HPDE6-E6E7 (cell line): ENCODE results near the gene DCDC1.
A peak's percentile ranks its signal among the peaks of the same experiment; 100 is the strongest.

Source experiments
- DNase-seq: peaks from one replicate; pipeline ENCODE4 v3.0.0; 2011; ENCODE audit warnings: missing footprints; ENCODE audit errors: extremely low spot score

The DCDC1 gene, protein sequence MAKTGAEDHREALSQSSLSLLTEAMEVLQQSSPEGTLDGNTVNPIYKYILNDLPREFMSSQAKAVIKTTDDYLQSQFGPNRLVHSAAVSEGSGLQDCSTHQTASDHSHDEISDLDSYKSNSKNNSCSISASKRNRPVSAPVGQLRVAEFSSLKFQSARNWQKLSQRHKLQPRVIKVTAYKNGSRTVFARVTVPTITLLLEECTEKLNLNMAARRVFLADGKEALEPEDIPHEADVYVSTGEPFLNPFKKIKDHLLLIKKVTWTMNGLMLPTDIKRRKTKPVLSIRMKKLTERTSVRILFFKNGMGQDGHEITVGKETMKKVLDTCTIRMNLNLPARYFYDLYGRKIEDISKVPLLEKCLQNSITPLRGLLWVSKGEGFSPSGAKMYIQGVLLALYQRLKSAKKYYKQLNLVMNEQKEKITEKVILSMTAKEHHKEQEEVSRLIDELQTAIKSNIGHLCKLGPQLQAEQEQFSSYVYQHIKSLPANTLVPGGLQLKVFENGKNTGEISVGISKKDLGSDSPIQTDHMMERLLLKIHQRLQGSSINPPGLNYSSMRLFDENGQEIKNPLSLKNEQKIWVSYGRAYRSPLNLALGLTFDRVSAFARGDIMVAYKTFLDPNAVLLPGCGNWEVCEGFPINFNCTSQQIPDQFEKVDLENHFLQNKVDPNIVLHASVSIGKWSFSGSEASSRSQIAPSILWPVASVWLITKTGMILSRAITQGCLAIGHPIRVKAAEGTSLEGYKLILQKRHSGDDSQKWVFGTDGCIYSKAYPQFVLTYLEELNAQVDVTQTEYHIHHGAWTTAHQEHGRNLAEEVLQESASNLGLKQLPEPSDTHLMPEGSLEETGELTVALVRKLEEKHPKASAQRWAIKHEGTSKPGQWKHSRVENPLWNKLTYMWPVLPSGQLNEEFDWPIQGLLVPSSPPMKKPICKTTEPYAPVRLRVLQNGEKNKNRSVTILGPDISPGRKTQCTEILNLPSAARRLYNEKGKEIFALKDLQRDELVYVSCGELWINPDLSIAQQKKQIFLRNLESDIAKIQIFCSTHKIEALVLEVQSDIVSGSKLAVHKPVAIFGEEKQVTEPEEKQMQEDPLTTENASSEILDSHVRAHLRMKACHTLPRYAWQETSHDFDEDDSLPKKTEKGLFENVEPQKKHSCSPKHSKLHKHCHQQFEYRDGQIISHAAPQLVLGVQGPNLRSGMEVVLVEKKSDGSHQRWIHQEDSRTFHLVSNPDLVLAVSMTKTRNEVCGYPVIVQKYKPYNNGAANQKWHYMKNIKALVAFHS (N-terminal part only)

DNA sequence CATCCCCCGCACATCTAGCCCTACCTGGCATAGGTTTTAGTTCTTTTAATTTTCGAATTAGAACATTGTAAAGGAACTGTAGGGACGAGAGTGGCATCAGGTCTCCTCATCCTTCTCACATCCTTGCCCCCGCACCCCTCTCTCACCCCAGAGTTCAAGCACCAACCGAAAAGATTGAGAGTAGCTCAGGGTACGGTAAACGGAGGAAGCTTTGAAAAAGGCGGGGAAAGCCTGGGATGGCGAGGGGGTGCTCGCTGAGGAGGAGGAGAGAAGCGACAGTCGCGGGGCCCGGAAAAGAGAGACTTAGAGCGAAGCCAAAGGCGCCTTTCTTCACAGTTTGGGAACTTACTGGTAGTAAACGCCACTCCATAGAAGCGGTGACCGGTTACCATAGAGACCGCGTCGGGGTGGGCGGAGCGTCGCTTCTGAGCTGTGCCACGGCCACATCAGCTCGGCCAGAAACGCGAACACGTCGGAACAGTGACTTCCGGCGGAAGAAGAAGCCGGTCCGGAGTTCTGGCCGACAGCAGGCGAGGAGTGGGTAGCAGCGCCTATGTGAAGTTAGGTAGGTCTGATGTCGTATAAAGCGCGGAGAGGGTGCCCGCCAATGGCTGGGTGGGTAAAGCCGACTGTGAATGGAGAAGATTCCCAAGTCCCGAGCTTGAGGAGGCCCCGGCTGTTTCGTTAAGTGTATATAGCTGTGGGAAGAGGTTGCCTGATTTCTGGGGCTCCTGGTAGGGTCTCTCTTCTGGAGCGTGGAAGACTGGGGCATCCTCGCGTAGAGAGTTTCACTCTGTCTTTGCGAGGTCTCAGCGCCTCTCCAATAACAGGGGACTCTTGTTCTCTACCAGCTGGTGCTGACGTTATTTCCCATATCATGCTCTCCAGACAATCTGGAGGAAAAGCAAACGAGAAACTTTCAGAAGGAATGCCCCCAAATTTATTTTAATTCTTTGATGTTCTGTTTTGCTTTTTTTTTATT is at the start of gene DCDC1, which contains the start of gene DNAJC24:
TSS of gene DCDC1 (minus strand) at position 392 of the 982 bp plus-strand sequence. CDS start 41,459 bp downstream, outside the sequence.
TSS of gene DNAJC24 (plus strand) at position 513 of the 982 bp plus-strand sequence. CDS start 889 bp downstream, outside the sequence.
- peak; percentile 64 for DNase-seq

DNA sequence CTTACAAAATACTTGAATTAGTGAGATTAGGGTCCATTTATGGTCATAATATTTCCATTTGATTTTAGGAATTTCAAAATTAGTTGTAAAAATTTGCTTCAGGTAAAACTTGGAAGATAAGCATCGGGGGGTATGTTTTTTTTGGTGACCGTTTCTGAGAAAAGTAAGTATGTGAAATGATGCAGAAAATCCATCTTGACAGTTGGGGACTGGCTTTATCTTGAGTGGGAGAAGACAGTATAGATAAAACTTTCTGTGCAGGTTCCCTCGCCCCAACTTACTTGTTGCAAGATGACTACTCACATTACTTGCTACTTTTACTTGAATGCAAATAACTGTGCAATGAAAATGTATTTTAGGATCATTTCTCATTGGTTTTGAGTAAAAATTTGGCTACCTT is 49.6 kb upstream of the DCDC1 start:
- no peak for DNase-seq

DNA sequence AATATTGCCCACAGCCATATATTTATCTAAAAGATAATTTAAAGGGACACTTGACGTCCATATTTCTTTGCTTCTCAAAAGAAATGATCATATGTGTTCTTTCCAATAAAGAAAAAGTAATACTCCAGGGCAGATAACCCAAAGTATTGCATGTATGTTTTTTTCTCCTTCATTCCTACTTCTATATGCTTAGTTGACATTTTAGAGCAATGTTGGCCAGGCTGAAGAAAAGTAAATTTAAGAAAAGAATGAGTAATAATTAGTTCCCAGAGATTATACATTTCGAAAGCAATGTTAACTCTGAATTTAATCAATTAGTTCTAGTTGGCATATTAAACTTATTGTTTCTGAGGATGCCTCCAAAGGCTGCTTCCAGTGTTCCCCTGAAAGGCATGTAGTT is 48.3 kb upstream of the DCDC1 start:
- no peak for DNase-seq

DNA sequence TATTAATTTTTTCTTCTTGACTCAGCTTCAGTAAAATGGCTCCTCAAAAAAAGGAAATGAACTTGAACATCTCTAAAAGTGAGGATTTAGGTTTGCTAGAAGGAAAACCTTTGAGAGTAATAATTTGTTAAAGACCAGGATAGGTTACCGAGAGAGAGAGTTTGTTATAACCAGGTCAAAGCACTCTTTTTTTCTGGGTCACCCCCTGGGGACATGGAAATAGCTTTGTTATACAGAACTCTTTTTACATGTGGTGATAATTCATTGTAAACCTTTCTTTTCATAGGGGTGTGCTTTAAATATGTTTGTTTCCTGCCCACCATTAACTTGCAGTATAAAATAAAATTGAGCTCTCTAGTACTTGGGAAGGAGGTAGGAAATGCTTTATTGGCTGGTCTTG is 47.8 kb upstream of the DCDC1 start:
- no peak for DNase-seq

DNA sequence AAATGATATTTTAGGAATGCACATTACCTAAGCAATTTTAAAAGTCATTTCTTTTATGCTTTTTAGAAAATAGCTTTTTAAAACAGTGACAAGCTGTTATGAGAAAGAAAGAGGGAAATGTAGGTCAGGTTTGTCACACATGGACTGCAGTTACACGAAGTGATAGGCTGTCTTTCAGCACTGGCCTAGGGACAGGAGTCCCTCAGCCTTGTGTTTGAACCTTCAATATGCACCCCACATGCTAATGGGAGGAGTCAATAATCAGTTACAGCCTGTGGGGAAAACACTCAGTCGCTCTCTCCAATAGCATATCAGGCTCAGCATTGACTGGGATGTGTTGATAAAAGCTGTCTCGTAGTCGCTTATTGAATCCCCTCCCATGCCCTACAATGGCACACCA is 45.9 kb upstream of the DCDC1 start:
- no peak for DNase-seq

DNA sequence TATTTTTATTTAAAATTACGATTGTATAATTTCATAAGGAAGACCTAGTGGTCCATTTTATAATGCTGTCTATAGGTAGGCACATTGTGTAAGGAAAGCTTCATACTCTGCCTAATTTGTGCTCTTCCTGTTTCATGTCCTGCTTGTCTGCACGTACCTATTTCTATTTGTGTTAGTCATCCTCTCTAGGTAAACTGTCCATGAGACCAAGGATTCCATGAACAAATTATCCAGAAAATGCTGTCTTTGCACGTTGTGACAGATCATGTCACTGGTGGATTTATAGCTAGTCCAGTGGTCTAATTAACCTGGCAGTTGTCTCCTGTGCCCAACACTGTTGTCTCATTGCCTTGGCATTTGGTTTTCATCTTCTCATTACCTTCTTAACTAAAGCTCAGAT is 44.8 kb upstream of the DCDC1 start:
- no peak for DNase-seq

DNA sequence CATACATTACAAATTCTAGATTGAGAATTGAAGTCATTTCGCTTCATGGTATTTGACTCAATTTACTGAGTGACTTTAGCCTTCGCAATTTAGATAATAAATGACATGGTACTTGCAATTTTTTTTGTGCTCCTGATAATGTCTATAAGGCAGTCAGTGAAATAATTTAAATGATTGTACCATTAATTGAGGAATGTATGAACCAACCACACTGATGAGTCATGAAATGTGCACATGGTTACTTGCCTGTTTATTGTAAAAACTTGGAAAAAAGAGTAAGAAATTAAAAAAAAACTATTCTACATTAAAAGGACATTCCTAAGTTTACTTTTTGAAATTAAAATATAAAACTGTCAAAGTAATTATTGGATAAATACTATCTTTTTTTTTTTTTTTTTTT is 43.4 kb upstream of the DCDC1 start:
- no peak for DNase-seq

DNA sequence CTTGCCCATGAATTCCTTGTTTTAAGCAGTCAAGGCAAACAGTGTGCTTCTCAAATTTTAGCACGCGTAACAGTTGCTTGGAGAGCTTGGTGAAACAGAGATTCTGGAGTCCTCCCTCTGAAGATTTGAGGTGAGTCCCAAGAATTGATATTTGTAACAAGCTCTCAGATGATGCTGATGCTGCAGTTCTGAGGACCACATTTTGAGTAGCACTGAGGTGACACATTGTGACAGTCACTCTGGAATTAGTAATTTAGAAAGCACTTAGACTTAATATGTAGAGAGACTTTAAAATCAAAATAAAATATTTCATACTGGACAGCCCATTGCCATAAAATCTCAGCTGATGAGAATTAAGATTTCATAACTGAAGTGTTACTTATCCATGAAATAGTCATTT is 38.7 kb upstream of the DCDC1 start:
- DNase-seq, result no peak

DNA sequence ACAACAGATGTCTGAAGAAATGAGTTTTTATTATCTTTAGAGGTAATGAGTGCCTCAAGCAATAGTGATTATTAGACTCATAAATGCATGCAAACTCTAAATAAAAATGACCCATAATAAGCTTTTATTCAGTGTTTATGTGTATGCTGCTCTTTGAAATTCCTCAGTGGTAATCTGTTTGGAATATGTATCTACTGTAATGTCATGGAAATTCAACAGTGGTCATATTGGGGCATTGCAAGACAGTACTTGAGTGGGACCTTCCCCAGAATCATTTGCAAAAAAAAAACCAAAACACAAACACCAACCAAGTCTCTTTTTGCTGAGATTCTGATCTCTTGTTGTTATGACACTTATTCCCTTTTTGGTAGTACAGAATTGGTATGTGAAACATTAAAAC is 35.1 kb upstream of the DCDC1 start:
- no peak for DNase-seq

DNA sequence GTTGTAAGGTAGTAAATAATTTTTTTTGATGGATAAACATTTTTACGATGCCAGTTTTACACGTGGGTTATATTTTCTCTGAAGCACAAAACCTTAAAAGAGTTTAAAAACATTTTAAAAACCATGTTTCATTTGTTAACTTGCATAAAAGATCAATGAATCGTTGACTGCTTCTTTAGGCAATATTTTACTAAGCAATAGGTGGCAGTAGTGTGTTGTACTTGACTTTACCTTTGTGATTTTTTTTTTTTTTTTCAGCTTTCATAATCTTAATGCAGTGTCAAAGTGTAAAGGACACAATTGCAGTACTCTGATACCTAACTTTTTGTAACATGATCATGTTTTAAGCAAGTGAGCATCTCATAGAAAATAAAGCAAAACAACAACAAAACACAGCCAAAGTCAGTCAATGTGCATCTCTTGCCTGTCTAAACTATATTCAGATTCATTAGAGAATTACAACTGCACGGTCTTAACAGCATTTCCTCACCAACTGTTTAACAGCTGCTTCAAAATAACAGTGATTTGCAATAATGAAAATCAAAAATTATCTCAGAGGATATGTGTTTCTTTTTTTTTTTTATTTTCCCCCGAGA is 27.8 kb upstream of the DCDC1 start:
- DNase-seq, result peak; percentile 2

DNA sequence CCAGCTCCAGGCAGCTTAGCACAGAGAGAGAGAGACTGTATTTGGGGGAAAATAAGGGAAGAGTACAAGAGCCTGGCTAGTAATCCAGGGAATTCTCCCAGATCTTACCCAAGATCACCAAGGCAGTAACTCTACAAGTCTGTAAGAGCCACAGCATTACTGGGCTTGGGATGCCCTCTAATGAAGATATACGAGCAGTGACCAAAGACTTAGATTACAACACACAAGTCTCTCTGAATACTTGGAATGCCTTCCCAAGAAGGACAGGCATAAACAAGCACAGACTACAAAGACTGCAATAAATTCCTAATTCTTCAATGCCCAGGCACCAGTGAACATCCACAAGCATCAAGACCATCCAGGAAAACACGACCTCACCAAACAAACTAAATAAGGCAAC is 17.8 kb upstream of the DCDC1 start:
- DNase-seq, result no peak

DNA sequence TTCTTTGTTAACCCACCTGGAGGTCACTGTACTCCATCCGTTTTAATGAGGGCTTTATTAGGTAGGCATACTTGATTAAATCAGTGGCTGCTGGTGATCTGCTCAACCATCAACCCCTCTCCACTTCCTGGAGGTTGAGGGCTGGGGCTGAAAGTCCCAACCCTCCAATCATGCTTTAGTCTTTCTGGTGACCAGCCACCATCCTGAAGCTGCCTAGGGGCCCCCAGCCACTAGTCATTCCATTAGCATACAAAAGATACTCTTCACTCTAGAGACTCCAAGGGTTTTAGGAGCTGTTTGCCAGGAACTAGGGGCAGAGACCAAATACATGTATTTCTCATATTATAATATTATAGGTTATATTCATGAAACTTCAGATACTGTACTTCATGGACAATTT is 13.6 kb upstream of the DCDC1 start:
- no peak for DNase-seq

DNA sequence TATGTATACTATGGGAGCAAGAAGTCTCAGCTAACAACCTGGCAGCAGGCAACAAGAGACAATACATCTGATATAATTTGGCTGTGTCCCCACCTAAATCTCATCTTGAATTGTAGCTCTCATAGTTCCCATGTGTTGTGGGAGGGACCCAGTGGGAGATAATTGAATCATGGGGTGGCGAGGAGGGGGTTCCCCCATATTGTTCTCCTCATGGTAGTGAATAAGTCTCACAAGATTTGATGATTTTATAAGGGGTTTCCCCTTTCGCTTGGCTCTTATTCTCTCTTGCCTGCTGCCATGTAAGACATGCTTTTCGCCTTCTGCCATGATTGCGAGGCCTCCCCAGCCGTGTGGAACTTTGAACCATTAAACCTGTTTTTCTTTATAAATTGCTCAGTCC is 6.3 kb upstream of the DCDC1 start:
- no peak for DNase-seq

DNA sequence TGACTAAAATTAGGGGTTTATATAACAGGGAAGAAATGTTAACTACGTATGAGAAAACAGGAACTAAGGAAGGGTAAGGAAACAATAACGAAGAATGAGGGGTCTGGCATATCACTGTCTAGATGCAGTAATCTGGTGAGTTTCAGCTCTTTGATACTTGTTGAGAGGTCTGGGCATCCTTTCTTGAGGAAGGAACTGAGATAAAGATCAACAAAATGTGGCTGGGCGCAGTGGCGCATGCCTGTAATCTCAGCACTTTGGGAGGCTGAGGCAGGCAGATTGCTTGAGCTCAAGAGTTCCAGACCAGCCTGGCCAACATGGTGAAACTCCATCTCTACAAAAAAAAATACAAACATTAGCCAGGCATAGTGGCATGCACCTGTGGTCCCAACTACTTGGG is 2.7 kb downstream of the DCDC1 start:
- no peak for DNase-seq

DNA sequence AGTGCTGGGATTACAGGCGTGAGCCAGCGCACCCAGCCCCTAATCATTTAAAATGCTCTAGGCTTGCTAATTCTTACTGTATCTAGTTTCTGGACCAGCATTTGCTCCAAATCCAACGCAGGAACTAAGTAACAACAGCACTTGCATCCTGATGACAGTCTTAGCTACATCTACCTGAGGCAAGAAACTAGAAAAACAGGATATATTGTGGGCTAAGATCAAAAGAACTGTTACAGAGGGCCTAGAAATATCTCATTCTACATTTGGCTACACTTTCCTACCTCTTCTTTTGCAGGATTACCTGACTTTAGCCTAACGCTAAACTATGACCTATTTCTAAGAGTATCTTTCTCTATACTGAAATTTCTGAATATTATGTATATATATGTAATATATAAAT is 7.8 kb downstream of the DCDC1 start:
- DNase-seq, result no peak

DNA sequence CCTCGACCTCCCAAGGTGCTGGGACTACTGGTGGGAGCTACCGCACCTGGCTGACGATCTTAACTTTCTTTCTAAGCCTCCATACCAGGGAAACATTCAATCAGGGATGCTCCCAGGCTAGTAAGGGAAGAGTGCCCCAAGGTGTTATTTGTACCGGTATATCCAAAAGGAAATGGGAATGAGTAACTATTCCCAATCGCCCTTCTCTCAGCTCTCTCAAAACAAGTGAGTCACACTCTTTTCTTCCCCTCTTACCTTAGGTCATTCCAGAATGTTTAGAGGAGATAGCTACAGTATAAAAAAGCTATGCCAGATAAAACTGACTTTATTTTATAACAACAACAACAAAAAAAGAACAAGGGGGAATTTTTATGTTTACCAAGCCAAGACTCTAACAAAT is 13.7 kb downstream of the DCDC1 start:
- no peak for DNase-seq

DNA sequence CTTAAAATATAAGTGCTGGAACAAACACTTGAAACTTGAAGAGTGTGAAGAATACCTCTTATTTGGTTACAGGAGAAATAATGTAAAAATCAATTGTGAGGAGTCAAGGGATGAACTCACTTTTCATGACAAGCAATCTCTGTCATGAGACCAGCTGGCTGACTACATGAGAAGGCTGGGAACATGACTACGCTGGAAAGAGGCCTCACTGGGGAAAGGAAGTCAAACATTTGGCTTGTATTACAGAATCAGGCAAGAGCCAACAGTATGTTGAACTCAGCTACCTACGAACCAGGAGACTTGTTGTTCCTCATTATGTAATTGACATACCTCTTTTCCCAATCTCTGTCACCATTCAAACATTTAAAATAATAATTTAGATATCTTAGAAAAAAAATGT is 14.4 kb downstream of the DCDC1 start:
- no peak for DNase-seq

DNA sequence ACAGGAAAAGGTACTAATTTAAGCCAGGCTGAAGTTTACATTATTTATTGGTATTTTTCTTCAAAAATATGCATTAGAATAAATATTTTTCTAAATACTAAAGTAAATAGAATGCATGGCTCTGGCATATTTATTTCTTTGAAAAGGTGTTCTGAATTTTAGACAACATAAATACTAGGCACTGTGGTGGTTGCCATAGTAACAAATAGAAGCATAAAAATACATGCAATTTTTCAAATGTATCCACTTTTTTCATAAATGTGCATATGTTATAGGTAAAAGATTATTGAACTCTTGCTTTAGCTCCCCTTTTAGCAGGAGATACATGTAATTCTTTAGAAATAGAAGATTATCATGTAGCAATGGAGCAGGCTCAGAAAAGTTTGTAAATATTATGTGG is 18.4 kb downstream of the DCDC1 start:
- no peak for DNase-seq

DNA sequence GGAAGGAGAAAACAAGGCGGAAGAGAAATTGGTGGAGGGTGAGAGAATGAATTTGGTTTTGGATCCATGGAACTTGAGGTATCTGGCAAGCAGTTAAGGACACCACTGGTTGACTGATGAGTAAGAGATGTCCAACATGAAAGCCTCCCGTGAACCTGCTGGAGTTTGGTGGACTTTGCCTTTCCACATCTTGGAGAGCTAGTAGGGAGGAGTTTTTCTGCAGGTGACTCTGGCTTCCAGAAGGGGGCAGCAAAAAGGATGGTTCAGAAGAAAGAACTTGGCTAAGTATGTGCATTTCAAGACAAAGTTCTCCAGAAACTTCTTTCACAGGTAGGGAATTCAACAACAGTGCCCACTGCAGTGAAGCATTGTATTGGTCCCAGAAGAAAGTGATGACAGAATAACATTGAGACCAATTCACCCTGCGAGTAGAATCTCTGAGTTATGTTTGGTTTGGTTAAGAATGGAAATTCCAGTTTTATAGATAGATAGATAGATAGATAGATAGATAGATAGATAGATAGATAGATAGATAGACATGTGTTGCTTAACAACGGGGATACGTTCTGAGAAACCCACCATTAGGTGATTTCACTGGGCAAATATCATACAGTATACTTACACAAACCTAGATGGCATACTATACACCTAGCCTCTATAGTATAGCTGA is 28.5 kb downstream of the DCDC1 start:
- no peak for DNase-seq

DNA sequence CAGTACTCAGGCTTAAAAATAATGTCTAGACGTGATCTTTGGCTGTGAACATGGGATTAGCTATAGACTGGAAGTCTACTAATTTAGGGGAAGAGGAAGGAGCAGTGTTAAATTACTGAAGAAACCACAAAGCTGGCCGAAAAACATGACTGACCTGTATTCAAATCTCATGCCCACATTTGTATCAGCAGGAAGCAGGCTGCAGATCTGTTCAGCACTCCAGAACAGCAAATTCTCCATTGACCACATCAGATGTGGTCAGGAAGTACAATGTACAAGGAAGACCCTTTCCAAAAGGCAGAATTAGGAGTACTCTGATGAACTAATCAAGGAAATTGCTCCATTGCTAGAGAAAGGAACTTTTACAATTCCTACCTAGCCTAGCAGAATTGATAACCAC is 31.7 kb downstream of the DCDC1 start:
- no peak for DNase-seq
